ENCODE measurements around the gene SNTB2. TPM values are rescaled to one million over a fixed set of nuclear protein-coding genes. Genes with fewer than 3 reads are reported as not detected.

The SNTB2 gene
- total and polyA plus RNA-seq, 2 of the 8 experiments (the other 6 are each of a cell fraction or from before 2014, with no cell fraction given), result 6.0 to 16.1 TPM

- Histone ChIP-seq H4K20me1 (replicated peaks in 1 of 2; ENCODE audit: control insufficient read depth in 1 of 2, insufficient read depth in 2 of 2, low read length in 2 of 2) (peaks cover 2 to 3% of the 10 kb centered on the region in 2 experiments), H3K4me1 (replicated peaks in 1 of 4; ENCODE audit: control insufficient read depth in 3 of 4, insufficient read depth in 4 of 4, low read length in 3 of 4) (peaks cover 0 to 9% (median 3%) of the 10 kb centered on the region in 4 experiments; a peak in 4 of 7 replicates), H3K4ac (replicated peaks; ENCODE audit: insufficient read length, low read depth, low read length) (peak within 1 kb of the TSS; percentile 63), H3K4me3 (ENCODE audit: extremely low read depth in 1 of 4, insufficient read depth in 2 of 4, low read depth in 3 of 4, low read length in 4 of 4) (peak within 1 kb of the TSS; percentile 71 to 98 (median 92)), H3K9ac (replicated peaks in 1 of 4; ENCODE audit: extremely low read depth in 1 of 4, low read depth in 3 of 4, low read length in 3 of 4) (peak within 1 kb of the TSS; percentile 67 to 93 (median 92)), H3K23me2 (ENCODE audit: low read depth, low read length) (peaks cover 5% of the 10 kb centered on the region; the same call in 1 of the 2 replicates), H3K14ac (ENCODE audit: insufficient read length) (no peak within 1 kb of the TSS), H2AK5ac (ENCODE audit: low read depth, low read length) (no peak within 1 kb of the TSS; the same call in 1 of the 2 replicates), H2BK20ac (ENCODE audit: low read length) (no peak within 1 kb of the TSS), H3K79me1 (ENCODE audit: low read depth, low read length) (peaks cover 6% of the 10 kb centered on the region; the same call in 1 of the 2 replicates), H3K23ac (ENCODE audit: insufficient read length) (no peak within 1 kb of the TSS), H3K9me3 (ENCODE audit: insufficient read depth in 2 of 2, low read depth in 1 of 2, low read length in 1 of 2) (no peaks in the 10 kb centered on the region), H2BK120ac (replicated peaks; ENCODE audit: low read depth, low read length) (no peak within 1 kb of the TSS), H3K79me2 (ENCODE audit: control insufficient read depth in 1 of 2, insufficient read depth in 2 of 2, low read length in 2 of 2) (peaks cover 12 to 43% of the 10 kb centered on the region in 2 experiments), H3K27me3 (replicated peaks in 1 of 4; ENCODE audit: control insufficient read depth in 3 of 4, extremely low read depth in 1 of 4, insufficient read depth in 3 of 4, low read length in 3 of 4) (no peaks in the 10 kb centered on the region), H2AFZ (ENCODE audit: low read length) (peak within 1 kb of the TSS; percentile 53; the same call in 1 of the 2 replicates), H4K91ac (replicated peaks; ENCODE audit: insufficient read length, low read length) (peak within 1 kb of the TSS; percentile 66), H3K18ac (ENCODE audit: extremely low read depth, low read length) (no peak within 1 kb of the TSS), H3K56ac (replicated peaks; ENCODE audit: insufficient read length, low read depth, low read length) (peak within 1 kb of the TSS; percentile 84), H3K36me3 (ENCODE audit: control insufficient read depth in 2 of 4, insufficient read depth in 4 of 4, low read length in 3 of 4) (peaks cover 26 to 54% (median 34%) of the 10 kb centered on the region in 4 experiments), H2BK15ac (ENCODE audit: low read length) (no peak within 1 kb of the TSS), H3K4me2 (ENCODE audit: insufficient read depth in 1 of 2, low read depth in 2 of 2, low read length in 2 of 2) (peak within 1 kb of the TSS; percentile 87 to 97), H3K27ac (ENCODE audit: low read depth, low read length) (peak within 1 kb of the TSS; percentile 81), H4K5ac (ENCODE audit: insufficient read length, low read depth, low read length) (peak within 1 kb of the TSS; percentile 58), H2BK12ac (ENCODE audit: low read depth, low read length) (no peak within 1 kb of the TSS), H4K8ac (ENCODE audit: extremely low read depth, insufficient read depth, low read length) (peak within 1 kb of the TSS; percentile 92), H2BK5ac (ENCODE audit: low read depth, low read length) (peak within 1 kb of the TSS; percentile 77)
- DNase-seq (ENCODE audit: low read depth in 1 of 2, low spot score in 2 of 2), result peak; percentile 93 to 97
- peak; percentile 28 for FAIRE-seq
- ChIA-PET POLR2A (ENCODE audit: partially characterized antibody) (interaction anchor here (0.6 to 29.8 kb wide), 11 partner anchors 9 to 546 kb away, joined by 3 to 497 read pairs (median 3); partner anchors contain the start of genes CYB5B, PDF, SNTB2 and TMED6), CTCF (ENCODE audit: partially characterized antibody) (interaction anchor here (0.7 to 2.0 kb wide), 8 partner anchors 13 to 215 kb away, joined by 3 to 10 read pairs (median 4); partner anchors contain the start of gene TMED6)
- 2% methylated on average over 73 of the region's 77 CpGs; no CpG with 5 or more reads in 1 of the 2 experiments for WGBS, 2 experiments (ENCODE audit: extremely low coverage in 1 of 2, insufficient coverage in 1 of 2, insufficient read length in 1 of 2, insufficient replicate concordance in 2 of 2, low coverage in 1 of 2, low lambda C conversion rate in 2 of 2, missing lambda C conversion rate in 1 of 2)
- TF ChIP-seq EGR1 (IDR thresholded peaks at IDR 0.05; ENCODE audit: borderline replicate concordance, low read depth, low read length) (peak; percentile 88), BCL11A (IDR thresholded peaks at IDR 0.05; ENCODE audit: low read depth in 2 of 2, low read length in 2 of 2) (no peak), HDAC2 (IDR thresholded peaks at IDR 0.05; ENCODE audit: borderline replicate concordance in 1 of 2, low read depth in 2 of 2, low read length in 2 of 2) (peak; percentile 16 to 24; a peak in 1 of 4 replicates), TAF7 (optimal IDR thresholded peaks at IDR 0.05; ENCODE audit: borderline replicate concordance, low read depth, low read length) (peak; percentile 76), MAFK (IDR thresholded peaks at IDR 0.05; ENCODE audit: low read depth, low read length) (no peak), ASH2L (IDR thresholded peaks at IDR 0.05; ENCODE audit: low read length) (peak; percentile 91), BACH1 (IDR thresholded peaks at IDR 0.05; ENCODE audit: low read length) (no peak), CHD1 (IDR thresholded peaks at IDR 0.05; ENCODE audit: low read depth, low read length) (no peak), SUZ12 (IDR thresholded peaks at IDR 0.05; ENCODE audit: low read length) (no peak), NRF1 (IDR thresholded peaks at IDR 0.05; ENCODE audit: low read depth, low read length) (no peak)
Measured at GRCh38 chr16:69339289-69340094, 152.5 kb downstream of the SNTB2 start, which contains the start of the genes COG8 and NIP7. Gene COG8 (minus strand): TSS chr16:69339564. CDS start chr16:69339552, 12 bp downstream. Gene NIP7 (plus strand): TSS chr16:69339772. CDS start chr16:69339830, 58 bp downstream.
